Measurements from ENCODE around the gene MGMT.

DNA sequence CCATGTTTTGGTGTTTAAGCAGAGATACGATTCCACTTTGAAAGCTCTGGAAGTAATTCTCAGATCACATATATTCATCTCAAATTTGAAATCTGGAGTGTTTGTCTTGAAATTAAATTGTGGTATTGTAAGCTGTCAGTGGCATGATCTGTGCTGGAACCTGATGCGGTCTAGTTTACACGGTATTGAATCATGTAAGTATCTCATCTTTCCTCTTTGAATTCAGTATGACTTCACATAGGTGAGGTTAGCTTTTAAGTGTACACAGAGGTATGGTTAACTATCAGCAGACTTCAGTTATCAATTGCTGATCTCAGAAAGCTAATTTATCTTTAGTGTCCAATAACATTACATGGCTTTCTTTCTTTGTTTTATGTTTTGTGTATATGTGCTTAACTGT is 155.2 kb downstream of the MGMT start:
- TF ChIP-seq, protein P1, sequence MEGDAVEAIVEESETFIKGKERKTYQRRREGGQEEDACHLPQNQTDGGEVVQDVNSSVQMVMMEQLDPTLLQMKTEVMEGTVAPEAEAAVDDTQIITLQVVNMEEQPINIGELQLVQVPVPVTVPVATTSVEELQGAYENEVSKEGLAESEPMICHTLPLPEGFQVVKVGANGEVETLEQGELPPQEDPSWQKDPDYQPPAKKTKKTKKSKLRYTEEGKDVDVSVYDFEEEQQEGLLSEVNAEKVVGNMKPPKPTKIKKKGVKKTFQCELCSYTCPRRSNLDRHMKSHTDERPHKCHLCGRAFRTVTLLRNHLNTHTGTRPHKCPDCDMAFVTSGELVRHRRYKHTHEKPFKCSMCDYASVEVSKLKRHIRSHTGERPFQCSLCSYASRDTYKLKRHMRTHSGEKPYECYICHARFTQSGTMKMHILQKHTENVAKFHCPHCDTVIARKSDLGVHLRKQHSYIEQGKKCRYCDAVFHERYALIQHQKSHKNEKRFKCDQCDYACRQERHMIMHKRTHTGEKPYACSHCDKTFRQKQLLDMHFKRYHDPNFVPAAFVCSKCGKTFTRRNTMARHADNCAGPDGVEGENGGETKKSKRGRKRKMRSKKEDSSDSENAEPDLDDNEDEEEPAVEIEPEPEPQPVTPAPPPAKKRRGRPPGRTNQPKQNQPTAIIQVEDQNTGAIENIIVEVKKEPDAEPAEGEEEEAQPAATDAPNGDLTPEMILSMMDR (IDR thresholded peaks at IDR 0.05): no peak
- no peak for TF ChIP-seq POLR2AphosphoS5 (IDR thresholded peaks at IDR 0.05)
- no peak for TF ChIP-seq POLR2A (IDR thresholded peaks at IDR 0.05)
